ENCODE data around the gene CCT8. TPM values are rescaled to one million over a fixed set of nuclear protein-coding genes. Genes with fewer than 3 reads are reported as not detected.
"Not testable (repeated sequence)": the region's sequence is repeated elsewhere in the genome, so short reads cannot be mapped to it uniquely, and the experiment has no call there.

Gene CCT8
- total RNA-seq, 1 experiment from 2014 or later = 128 TPM

GRCh38 chr21:29078869-29079767 lies 5.7 kb upstream of the CCT8 start:
- Histone ChIP-seq H3K79me2 (ENCODE audit: low read depth) (no peaks in the 10 kb centered on the region), H3K9me3 (ENCODE audit: insufficient read depth, low read depth) (no peaks in the 10 kb centered on the region), H3K27me3 (ENCODE audit: insufficient read depth, low read depth) (no peaks in the 10 kb centered on the region), H4K20me1 (ENCODE audit: insufficient read depth) (no peaks in the 10 kb centered on the region), H3K36me3 (ENCODE audit: low read depth) (no peaks in the 10 kb centered on the region), H3K4me2 (no peak overlapping the region), H3K27ac (no peak overlapping the region), H3K9me2 (ENCODE audit: insufficient read depth) (no peaks in the 10 kb centered on the region), H2AFZ (no peak overlapping the region), H3K4me1 (replicated peaks; ENCODE audit: insufficient read depth) (0 out of 2 replicates have a peak, but pooled peaks cover 7% of the 10 kb centered on the region), H3K4me3 (no peak overlapping the region), H3F3A (ENCODE audit: insufficient read depth, low read depth) (peaks cover 8% of the 10 kb centered on the region)
- BruUV-seq (replicated peaks) = no TSS peak
- intact Hi-C loops (cut with micrococcal nuclease; ENCODE audit: unreplicated experiment) = no loop called here
- no peak for DNase-seq
- ChIA-PET CTCF (no interaction called here), POLR2A (ENCODE audit: unreplicated experiment) (no interaction called here)
- no peak for TF ChIP-seq EZH2 (IDR thresholded peaks at IDR 0.05; ENCODE audit: low read depth)
- no peak for TF ChIP-seq CTCF (conservative IDR thresholded peaks at IDR 0.05)

GRCh38 chr21:29077651-29078090 lies 4.2 kb upstream of the CCT8 start:
- Histone ChIP-seq H3K36me3 (ENCODE audit: low read depth) (no peaks in the 10 kb centered on the region), H2AFZ (no peak overlapping the region), H3F3A (ENCODE audit: insufficient read depth, low read depth) (peaks cover 8% of the 10 kb centered on the region), H4K20me1 (ENCODE audit: insufficient read depth) (peaks cover under 1% of the 10 kb centered on the region; the same call in 1 of the 2 replicates), H3K4me3 (no peak overlapping the region), H3K27me3 (ENCODE audit: insufficient read depth, low read depth) (no peaks in the 10 kb centered on the region), H3K27ac (no peak overlapping the region), H3K9me3 (ENCODE audit: insufficient read depth, low read depth) (no peaks in the 10 kb centered on the region), H3K4me1 (replicated peaks; ENCODE audit: insufficient read depth) (0 out of 2 replicates have a peak, but pooled peaks cover 7% of the 10 kb centered on the region), H3K4me2 (no peak overlapping the region), H3K9me2 (ENCODE audit: insufficient read depth) (no peaks in the 10 kb centered on the region), H3K79me2 (ENCODE audit: low read depth) (peaks cover 8% of the 10 kb centered on the region)
- CTCF ChIA-PET = no interaction called here
- no peak for DNase-seq
- POLR2A ChIA-PET (ENCODE audit: unreplicated experiment) = no interaction called here
- TF ChIP-seq EZH2 (IDR thresholded peaks at IDR 0.05; ENCODE audit: low read depth) = no peak
- no peak for TF ChIP-seq CTCF (conservative IDR thresholded peaks at IDR 0.05)
- BruUV-seq (replicated peaks) = no TSS peak
- intact Hi-C loops (cut with micrococcal nuclease; ENCODE audit: unreplicated experiment) = no loop called here

GRCh38 chr21:29076731-29077640 lies 3.5 kb upstream of the CCT8 start:
- H3F3A ChIP-seq (ENCODE audit: insufficient read depth, low read depth); intact Hi-C loops (cut with micrococcal nuclease; ENCODE audit: unreplicated experiment); H3K4me2 ChIP-seq; H3K27ac ChIP-seq; H4K20me1 ChIP-seq (ENCODE audit: insufficient read depth); H3K27me3 ChIP-seq (ENCODE audit: insufficient read depth, low read depth); H2AFZ ChIP-seq; BruUV-seq (replicated peaks); H3K36me3 ChIP-seq (ENCODE audit: low read depth); CTCF ChIA-PET; POLR2A ChIA-PET (ENCODE audit: unreplicated experiment); H3K9me2 ChIP-seq (ENCODE audit: insufficient read depth); H3K9me3 ChIP-seq (ENCODE audit: insufficient read depth, low read depth); H3K4me3 ChIP-seq; DNase-seq: not testable (repeated sequence)
- Histone ChIP-seq H3K4me1 (replicated peaks; ENCODE audit: insufficient read depth) (peaks cover 12% of the 10 kb centered on the region; the same call in 1 of the 2 replicates), H3K79me2 (ENCODE audit: low read depth) (peaks cover 15% of the 10 kb centered on the region)

All from PC-9 (cell line).